D341Med (cell line): ENCODE data around the gene DNAAF2.

Experiments
- DNase-seq: peaks from one replicate; pipeline ENCODE4 v3.0.0; 2012; ENCODE audit warnings: low spot score

The DNAAF2 gene

GRCh38 chr14:49584058-49584457 lies 51.0 kb downstream of the DNAAF2 start:
- DNase-seq: no peak

- no peak for DNase-seq
These were observed 51.4 kb downstream of the DNAAF2 start for GRCh38 chr14:49583629-49584028.

- DNase-seq: no peak
These were observed 52.7 kb downstream of the DNAAF2 start for GRCh38 chr14:49582113-49582977.

- DNase-seq: no peak
These were observed 53.6 kb downstream of the DNAAF2 start for GRCh38 chr14:49581209-49582112.

- DNase-seq: no peak
These were observed 55.2 kb downstream of the DNAAF2 start for GRCh38 chr14:49579841-49580240.

GRCh38 chr14:49578141-49578540 lies 56.9 kb downstream of the DNAAF2 start:
- no peak for DNase-seq
